ENCODE results near the gene TCP11X2. TPM values are rescaled to one million over a fixed set of nuclear protein-coding genes. Genes with fewer than 3 reads are reported as not detected.
"Not testable (repeated sequence)": the region's sequence is repeated elsewhere in the genome, so short reads cannot be mapped to it uniquely, and the experiment has no call there.

TCP11X2 gene
- total RNA-seq (2014; rRNA removed) (not detected in 2 replicates), Bru-seq, nascent RNA (not detected), BruChase-seq, experiment 1, labeled RNA remaining after a 6-hour chase (not detected), BruChase-seq, experiment 2, labeled RNA remaining after a 2-hour chase (not detected)
- long read RNA-seq = 0 reads

- H3F3A ChIP-seq (ENCODE audit: low read length, unreplicated experiment); POLR2A ChIA-PET (ENCODE audit: unreplicated experiment); CTCF ChIA-PET; H2AFZ ChIP-seq (ENCODE audit: low read length); BruUV-seq (replicated peaks); H3K9me3 ChIP-seq (ENCODE audit: low read length); H4K20me1 ChIP-seq (ENCODE audit: low read length); H3K9ac ChIP-seq (ENCODE audit: low read length); H3K27ac ChIP-seq (ENCODE audit: low read length); H3K36me3 ChIP-seq (ENCODE audit: low read depth, low read length); DNase-seq; H3K79me2 ChIP-seq (ENCODE audit: low read length); H3K9me2 ChIP-seq (replicated peaks; ENCODE audit: low read length); H3K27me3 ChIP-seq (ENCODE audit: low read length); H3K4me3 ChIP-seq (ENCODE audit: low read length); H3K4me1 ChIP-seq (ENCODE audit: insufficient read depth, low read length); H3K4me2 ChIP-seq (ENCODE audit: low read length); ATAC-seq; intact Hi-C loops (cut with micrococcal nuclease): not testable (repeated sequence)
Observed at GRCh38 chrX:102471762-102472220, at the start of gene TCP11X2. Gene TCP11X2, minus strand, starts transcription at chrX:102471812.

- H3F3A ChIP-seq (ENCODE audit: low read length, unreplicated experiment) = no peaks in the 10 kb centered on the region
- H3K9me3 ChIP-seq (ENCODE audit: low read length) = no peaks in the 10 kb centered on the region
- H3K9ac ChIP-seq (ENCODE audit: low read length) = no peak overlapping the region
- H3K4me1 ChIP-seq (ENCODE audit: insufficient read depth, low read length) = no peaks in the 10 kb centered on the region
- ChIA-PET POLR2A (ENCODE audit: unreplicated experiment) (no interaction called here), CTCF (no interaction called here)
- H3K79me2 ChIP-seq (ENCODE audit: low read length) = no peaks in the 10 kb centered on the region
- H3K9me2 ChIP-seq (replicated peaks; ENCODE audit: low read length) = no peaks in the 10 kb centered on the region
- H2AFZ ChIP-seq (ENCODE audit: low read length) = no peak overlapping the region; the same call in 1 of the 2 replicates
- no peaks in the 10 kb centered on the region for H3K36me3 ChIP-seq (ENCODE audit: low read depth, low read length)
- BruUV-seq (replicated peaks) = no TSS peak
- no peaks in the 10 kb centered on the region for H4K20me1 ChIP-seq (ENCODE audit: low read length)
- H3K4me3 ChIP-seq (ENCODE audit: low read length) = no peak overlapping the region
- peaks cover 39% of the 10 kb centered on the region for H3K27me3 ChIP-seq (ENCODE audit: low read length)
- no peak overlapping the region for H3K27ac ChIP-seq (ENCODE audit: low read length)
- intact Hi-C loops (cut with micrococcal nuclease) = no loop called here
- ATAC-seq = peak; percentile 60
- 0 out of 2 replicates have a peak overlapping the region, but pooled peaks have one; percentile 41 for H3K4me2 ChIP-seq (ENCODE audit: low read length)
- no peak for TF ChIP-seq EZH2phosphoT487 (IDR thresholded peaks at IDR 0.05; ENCODE audit: borderline replicate concordance, low read length)
- no peak for TF ChIP-seq EZH2 (IDR thresholded peaks at IDR 0.05; ENCODE audit: low read length, unreplicated experiment)
- peak; percentile 50 for TF ChIP-seq CTCF (conservative IDR thresholded peaks at IDR 0.05; ENCODE audit: low read depth, low read length)
- peak; percentile 46 for DNase-seq
Observed at GRCh38 chrX:102517326-102517725, 45.7 kb upstream of the TCP11X2 start.

- Histone ChIP-seq H3K4me1 (ENCODE audit: insufficient read depth, low read length) (no peaks in the 10 kb centered on the region), H3F3A (ENCODE audit: low read length, unreplicated experiment) (no peaks in the 10 kb centered on the region), H2AFZ (ENCODE audit: low read length) (peak within 1 kb of the TSS; percentile 67), H3K27me3 (ENCODE audit: low read length) (peaks cover 39% of the 10 kb centered on the region), H3K27ac (ENCODE audit: low read length) (no peak within 1 kb of the TSS), H3K9me3 (ENCODE audit: low read length) (no peaks in the 10 kb centered on the region), H3K4me3 (ENCODE audit: low read length) (peak within 1 kb of the TSS; percentile 55), H3K4me2 (ENCODE audit: low read length) (peak within 1 kb of the TSS; percentile 74), H3K36me3 (ENCODE audit: low read depth, low read length) (no peaks in the 10 kb centered on the region), H3K9ac (ENCODE audit: low read length) (no peak within 1 kb of the TSS), H4K20me1 (ENCODE audit: low read length) (no peaks in the 10 kb centered on the region), H3K9me2 (replicated peaks; ENCODE audit: low read length) (no peaks in the 10 kb centered on the region), H3K79me2 (ENCODE audit: low read length) (no peaks in the 10 kb centered on the region)
- intact Hi-C loops (cut with micrococcal nuclease) = no loop called here
- DNase-seq (peak; percentile 29), ATAC-seq (peak; percentile 88)
- BruUV-seq (replicated peaks) = no TSS peak
- POLR2A ChIA-PET (ENCODE audit: unreplicated experiment) = no interaction called here
- CTCF ChIA-PET = no interaction called here
- no peak for TF ChIP-seq CTCF (conservative IDR thresholded peaks at IDR 0.05; ENCODE audit: low read depth, low read length)
- TF ChIP-seq EZH2phosphoT487 (IDR thresholded peaks at IDR 0.05; ENCODE audit: borderline replicate concordance, low read length) = no peak
- TF ChIP-seq EZH2 (IDR thresholded peaks at IDR 0.05; ENCODE audit: low read length, unreplicated experiment) = no peak
Observed at GRCh38 chrX:102515975-102516941, 44.6 kb upstream of the TCP11X2 start, which contains the start of gene TMSB15A. Gene TMSB15A, minus strand, starts transcription at chrX:102516739.
